Activated CD8-positive, alpha-beta memory T cell treated with anti-CD3 and anti-CD28 coated beads, Interleukin-2, amount 50 U/mL, for 1 hour (primary cell): Measurements from ENCODE around the gene PTPRN2.
"Not testable (repeated sequence)": the region's sequence is repeated elsewhere in the genome, so short reads cannot be mapped to it uniquely, and the experiment has no call there.

ENCODE experiments used
- DNase-seq: peaks from one replicate; pipeline ENCODE4 v3.0.0-alpha.2; 2020; ENCODE audit errors: extremely low read depth

PTPRN2 gene

GRCh38 chr7:158053183-158053915, 534.3 kb downstream of the PTPRN2 start:
- DNase-seq = no peak

- no peak for DNase-seq
Observed at GRCh38 chr7:158052381-158053060, 535.1 kb downstream of the PTPRN2 start.

- no peak for DNase-seq
Observed at GRCh38 chr7:158051776-158052175, 535.8 kb downstream of the PTPRN2 start.

GRCh38 chr7:158050978-158051651, 536.5 kb downstream of the PTPRN2 start:
- DNase-seq = no peak

- no peak for DNase-seq
Observed at GRCh38 chr7:158050441-158050977, 537.1 kb downstream of the PTPRN2 start.

- no peak for DNase-seq
Observed at GRCh38 chr7:158049271-158049670, 538.4 kb downstream of the PTPRN2 start.

- DNase-seq = no peak
Observed at GRCh38 chr7:158048569-158048968, 539.1 kb downstream of the PTPRN2 start.

- no peak for DNase-seq
Observed at GRCh38 chr7:158047391-158048059, 540.1 kb downstream of the PTPRN2 start.

GRCh38 chr7:158046246-158046645, 541.4 kb downstream of the PTPRN2 start:
- DNase-seq = not testable (repeated sequence)

GRCh38 chr7:158044482-158044823, 543.2 kb downstream of the PTPRN2 start:
- no peak for DNase-seq

GRCh38 chr7:158043551-158044481, 543.8 kb downstream of the PTPRN2 start:
- no peak for DNase-seq

- no peak for DNase-seq
Observed at GRCh38 chr7:158042156-158042880, 545.3 kb downstream of the PTPRN2 start.

- no peak for DNase-seq
Observed at GRCh38 chr7:158040199-158040598, 547.4 kb downstream of the PTPRN2 start.

- DNase-seq = no peak
Observed at GRCh38 chr7:158039270-158039669, 548.4 kb downstream of the PTPRN2 start.

GRCh38 chr7:158037211-158037610, 550.4 kb downstream of the PTPRN2 start:
- no peak for DNase-seq

- no peak for DNase-seq
Observed at GRCh38 chr7:158035343-158035742, 552.3 kb downstream of the PTPRN2 start.

- DNase-seq = no peak
Observed at GRCh38 chr7:158034571-158034970, 553.1 kb downstream of the PTPRN2 start.

GRCh38 chr7:158033925-158034324, 553.7 kb downstream of the PTPRN2 start:
- not testable (repeated sequence) for DNase-seq

GRCh38 chr7:158033196-158033595, 554.4 kb downstream of the PTPRN2 start:
- DNase-seq = no peak

GRCh38 chr7:158032561-158033115, 555.0 kb downstream of the PTPRN2 start:
- DNase-seq = no peak
